GM18502 (cell line): ENCODE results near the gene SLCO4A1.
"Not testable (repeated sequence)": the region's sequence is repeated elsewhere in the genome, so short reads cannot be mapped to it uniquely, and the experiment has no call there.

ENCODE experiments used
- ATAC-seq: cut with Tn5 transposase; IDR thresholded peaks from one replicate; pipeline ENCODE4 v1.9.1; 2021; ENCODE audit warnings: mild to moderate bottlenecking; ENCODE audit not compliant: unreplicated experiment, poor library complexity

SLCO4A1 gene

DNA sequence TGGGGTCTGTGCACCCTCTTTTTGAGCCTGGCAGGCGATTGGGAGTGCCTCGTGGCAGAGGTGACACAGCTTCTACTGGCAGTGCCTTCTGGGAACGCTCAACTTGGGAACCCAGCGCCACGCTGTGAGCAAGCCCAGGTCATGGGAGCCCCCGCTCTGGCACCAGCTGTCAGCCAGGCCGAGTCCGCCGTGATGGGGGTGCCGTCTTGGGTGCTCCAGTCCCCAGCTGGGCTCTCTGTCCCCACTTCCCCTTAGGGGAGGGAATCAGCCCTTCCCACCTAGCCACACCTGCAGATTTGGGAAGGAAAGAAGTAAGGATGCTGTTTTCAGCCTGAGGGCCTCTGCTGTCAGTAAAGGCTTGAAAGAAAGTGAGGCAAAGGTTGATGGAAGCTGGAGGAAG, 35.4 kb downstream of the SLCO4A1 start:
- ATAC-seq = no peak

DNA sequence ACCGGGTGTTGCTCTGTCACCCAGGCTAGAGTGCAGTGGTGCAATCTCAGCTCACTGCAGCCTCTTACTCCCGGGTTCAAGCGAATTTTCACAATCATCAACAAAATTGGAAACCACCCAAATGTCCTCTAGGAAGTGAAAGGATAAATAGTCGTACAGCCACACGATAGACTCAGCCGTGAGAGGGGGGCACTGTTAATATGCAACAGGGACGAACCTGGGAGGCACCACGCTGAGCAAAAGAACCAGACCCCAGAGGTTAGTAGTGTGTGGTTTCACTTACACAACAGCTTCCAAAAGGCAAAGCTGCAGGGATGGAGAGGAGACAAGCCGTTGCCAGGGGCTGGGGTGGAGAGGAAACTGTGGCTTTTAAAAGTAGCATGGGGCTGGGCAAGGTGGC, 36.2 kb downstream of the SLCO4A1 start:
- no peak for ATAC-seq

DNA sequence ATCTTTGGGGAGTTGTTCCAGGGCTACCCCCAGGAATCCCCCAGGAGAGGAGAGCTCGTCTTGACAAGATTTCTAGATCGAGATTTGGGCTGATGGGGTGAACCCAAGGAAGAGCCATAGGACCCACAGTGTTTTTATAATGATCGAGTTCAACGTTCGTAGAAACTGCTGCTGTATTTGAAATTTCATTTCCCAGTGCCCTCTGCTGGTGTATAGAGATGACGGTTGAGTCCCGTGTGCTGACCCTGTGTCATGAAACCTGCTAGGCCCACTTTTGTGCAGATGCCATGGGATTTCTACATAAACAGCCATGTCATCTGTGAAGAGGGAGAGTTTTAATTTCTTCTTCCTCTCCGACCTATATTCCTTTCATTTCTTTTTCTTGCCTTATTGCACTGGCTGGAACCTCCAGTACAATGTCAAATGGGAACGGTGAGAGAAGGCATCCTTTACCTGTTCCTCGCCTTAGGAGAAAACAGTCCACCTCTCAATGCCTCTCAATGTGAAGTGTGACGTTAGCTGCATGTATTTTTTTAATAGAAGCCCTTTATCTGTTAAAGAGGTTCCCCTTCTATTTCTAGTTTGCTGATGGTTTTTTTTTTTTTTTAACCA, 37.8 kb downstream of the SLCO4A1 start:
- no peak for ATAC-seq

DNA sequence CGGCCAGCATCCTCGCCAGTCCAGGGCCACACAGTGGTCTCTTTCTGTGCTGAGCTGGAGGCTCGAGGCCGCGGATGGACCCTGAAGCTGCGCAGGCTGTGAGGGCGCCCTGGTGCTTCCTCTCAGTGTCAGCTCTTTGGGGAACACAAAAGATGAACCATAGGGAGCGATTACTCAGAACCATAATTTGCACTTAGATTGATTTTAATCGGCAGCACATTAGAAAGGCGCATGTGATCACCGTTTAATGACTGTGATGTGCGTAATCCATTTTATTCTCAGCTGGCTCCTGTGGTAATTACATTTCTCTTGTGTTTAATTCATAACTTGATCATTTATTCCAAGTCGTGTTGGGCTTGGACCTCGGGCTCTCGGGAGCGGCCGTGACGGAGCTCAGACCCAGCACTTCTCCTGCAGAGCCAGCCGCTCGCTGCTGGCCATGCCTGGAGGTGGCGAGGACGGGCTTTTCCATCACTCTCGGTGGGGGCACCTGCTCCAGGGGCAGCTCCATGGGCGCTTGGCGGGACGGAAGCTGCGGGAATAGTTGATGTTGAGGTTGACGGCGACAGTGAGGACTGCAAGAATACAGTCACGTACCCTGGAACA, 40.7 kb downstream of the SLCO4A1 start:
- no peak for ATAC-seq

DNA sequence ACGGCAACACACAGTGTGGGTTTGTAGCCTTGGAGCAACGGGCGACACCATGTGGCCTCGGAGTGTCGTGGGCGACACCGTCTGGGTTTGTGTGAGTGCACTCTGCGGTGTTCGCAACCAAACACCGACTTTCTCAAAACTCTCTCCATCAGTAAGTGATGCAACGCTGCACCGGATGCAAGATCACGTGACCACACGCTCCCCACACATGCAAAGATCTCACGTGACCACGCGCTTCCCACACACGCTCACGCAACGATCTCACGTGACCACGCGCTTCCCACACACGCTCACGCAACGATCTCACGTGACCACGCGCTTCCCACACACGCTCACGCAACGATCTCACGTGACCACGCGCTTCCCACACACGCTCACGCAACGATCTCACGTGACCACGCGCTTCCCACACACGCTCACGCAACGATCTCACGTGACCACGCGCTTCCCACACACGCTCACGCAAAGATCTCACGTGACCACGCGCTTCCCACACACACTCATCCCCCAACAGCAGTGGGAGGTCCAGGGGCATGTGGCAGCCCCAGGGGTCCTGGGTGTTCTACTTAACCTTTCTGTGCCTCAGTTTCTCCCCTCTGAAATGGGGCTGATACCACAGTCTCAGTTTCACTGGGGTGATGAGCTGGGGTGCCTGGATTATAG, 41.5 kb downstream of the SLCO4A1 start:
- not testable (repeated sequence) for ATAC-seq

DNA sequence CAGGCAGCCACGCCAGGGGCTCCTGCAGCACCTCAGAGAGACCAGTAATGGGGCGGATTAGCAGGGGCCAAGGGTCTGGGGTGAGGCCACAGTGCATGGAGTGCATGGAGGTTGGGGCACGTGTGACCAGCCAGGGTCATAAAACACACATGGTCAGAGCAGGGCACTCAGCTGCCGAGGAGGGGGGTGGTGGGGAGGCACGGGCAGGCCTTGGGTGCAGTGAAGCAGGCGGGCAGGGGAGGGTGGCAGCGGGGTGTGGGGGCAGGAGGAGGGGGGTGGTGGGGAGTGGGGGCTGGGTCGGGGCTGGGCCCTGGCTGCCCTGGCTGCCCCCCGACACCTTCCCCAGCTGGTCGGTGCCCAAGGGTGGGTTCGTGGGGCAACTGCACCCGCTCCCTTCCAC, 42.7 kb downstream of the SLCO4A1 start:
- no peak for ATAC-seq

DNA sequence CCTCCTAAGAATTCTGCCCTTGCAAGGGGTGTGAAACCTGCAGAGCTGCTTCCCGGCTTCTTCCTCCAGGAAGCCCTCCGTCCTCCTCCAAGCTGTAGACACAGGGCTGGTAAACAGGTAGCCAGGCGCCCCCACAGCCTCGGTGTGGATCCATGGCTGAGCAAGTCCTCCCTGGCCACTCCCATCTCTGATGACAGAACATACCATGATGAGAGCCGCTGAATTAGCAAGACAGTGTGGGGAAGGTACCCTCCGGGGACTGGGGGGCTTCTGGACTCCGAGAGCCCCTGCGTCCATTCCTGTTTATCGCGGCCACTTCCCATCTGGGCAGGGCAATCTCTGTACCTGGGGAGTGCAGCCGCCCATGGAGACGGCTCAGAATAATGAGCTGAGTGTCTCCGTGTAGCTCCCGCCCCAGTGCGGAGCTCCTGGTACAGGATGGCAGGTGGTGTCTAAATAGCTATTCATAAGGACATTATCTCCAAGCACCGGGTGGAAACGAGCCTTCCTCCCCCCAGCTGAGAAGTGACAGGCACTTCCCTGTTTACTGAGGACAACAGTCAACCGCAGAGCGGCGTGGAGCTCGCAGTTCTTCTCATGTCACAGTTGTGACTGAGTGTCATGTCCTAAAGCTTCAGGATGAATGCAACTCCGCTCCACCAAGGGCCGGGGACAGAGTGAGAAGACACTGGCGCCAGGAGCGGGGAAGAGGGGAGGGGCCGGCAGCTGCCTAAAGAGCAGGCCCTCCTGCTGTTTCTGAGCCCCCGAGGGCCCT, 43.7 kb downstream of the SLCO4A1 start:
- no peak for ATAC-seq

DNA sequence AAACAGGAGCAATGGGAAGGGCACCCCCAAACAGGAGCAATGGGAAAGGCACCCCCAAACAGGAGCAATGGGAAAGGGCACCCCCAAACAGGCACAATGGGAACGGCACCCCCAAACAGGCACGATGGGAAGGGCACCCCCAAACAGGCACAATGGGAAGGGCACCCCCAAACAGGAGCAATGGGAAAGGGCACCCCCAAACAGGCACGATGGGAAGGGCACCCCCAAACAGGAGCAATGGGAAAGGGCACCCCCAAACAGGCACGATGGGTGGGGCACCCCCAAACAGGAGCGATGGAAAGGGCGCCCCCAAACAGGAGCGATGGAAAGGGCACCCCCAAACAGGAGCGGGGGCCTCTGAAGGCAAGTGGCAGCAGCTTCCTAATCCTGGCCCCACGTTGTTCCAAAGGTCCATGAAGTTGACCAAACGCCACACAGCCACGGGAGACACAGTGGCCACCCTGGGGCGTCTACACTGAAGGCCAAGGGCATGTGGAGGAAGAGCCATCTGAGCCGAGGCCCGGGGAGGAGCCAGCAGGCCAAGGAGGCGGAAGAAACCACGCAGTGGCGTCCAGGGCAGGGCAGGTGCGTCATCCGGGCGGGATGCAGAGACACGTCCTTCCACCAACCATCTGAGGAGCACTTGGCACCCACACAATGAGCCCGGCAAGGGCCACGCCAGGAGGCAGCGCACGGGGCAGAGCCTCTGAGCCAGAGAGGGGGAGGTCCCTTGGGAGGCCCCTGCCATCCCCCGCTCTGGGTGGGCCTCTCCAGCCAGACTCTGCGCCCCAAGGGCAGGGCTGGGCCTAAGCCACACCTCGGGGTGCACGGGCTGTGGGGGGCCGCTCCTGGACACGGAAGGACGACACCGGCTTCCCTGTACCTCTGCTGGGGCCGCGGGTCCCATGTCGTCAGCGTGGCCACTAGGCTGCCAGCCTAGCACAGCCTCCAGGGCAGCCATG, 44.8 kb downstream of the SLCO4A1 start:
- ATAC-seq = no peak

DNA sequence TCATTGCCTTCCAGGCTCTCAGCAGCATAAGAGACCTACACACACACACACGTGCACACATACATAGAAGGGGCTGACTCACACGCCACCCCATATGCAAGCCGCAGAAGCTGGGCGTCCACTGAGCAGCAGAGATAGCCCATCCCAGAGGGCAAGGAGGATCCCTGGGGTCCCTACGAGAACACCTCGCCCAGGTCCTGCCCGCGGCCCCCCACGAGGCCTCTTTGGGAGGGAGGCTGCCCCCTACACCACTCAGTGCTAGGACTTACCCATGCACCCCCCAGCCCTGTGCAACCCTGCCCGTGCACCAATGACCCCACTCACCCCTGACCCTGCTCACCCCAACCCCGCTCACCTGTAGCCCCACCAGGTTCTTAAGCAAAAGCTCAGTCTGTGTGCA, 45.8 kb downstream of the SLCO4A1 start:
- no peak for ATAC-seq

DNA sequence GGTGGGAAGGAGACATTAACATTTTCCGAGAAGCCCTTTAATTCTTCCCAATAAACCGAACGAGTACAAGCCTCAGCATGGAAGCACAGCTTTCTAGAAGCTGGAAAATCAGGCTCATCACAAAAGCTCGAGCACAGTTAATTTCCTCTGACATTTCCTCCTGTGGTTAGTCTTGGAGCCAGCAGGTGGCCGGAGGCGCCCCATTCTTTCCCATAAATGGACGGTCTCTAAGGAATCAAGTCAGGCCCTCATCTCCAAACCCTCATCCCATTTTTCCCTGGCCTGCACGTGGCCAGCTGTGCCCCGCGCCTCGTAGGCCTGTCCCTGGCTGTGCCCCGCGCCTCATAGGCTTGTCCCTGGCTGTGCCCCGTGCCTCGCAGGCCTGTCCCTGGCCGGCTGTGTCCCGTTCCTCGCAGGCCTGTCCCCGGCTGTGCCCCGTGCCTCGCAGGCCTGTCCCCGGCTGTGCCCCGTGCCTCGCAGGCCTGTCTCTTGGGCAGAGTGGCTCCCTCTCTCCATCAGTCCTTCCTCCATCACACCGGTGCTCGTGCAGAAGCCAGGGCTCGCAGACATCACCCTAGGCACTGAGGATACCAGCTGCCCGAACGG, 46.7 kb downstream of the SLCO4A1 start:
- ATAC-seq = no peak

DNA sequence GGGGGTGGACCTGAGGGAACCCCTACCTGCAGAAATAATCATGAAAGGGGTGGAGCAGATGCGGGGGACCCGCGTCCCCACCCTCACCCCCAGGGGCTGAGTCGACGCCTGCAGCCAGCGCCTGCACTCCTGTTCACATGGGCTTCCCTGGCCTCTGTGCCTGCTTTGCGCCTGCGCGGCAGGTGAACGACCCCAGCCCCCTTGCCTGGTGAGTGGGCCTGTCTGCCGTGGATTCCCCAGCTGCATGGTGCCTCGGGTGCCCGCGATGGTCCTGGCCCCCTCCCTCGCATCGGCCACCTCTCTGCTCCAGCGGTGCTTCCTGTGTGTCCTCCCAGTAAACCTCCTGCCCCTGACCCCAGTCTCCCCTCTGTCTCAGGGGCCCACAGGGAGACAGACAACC, 47.6 kb downstream of the SLCO4A1 start:
- no peak for ATAC-seq

DNA sequence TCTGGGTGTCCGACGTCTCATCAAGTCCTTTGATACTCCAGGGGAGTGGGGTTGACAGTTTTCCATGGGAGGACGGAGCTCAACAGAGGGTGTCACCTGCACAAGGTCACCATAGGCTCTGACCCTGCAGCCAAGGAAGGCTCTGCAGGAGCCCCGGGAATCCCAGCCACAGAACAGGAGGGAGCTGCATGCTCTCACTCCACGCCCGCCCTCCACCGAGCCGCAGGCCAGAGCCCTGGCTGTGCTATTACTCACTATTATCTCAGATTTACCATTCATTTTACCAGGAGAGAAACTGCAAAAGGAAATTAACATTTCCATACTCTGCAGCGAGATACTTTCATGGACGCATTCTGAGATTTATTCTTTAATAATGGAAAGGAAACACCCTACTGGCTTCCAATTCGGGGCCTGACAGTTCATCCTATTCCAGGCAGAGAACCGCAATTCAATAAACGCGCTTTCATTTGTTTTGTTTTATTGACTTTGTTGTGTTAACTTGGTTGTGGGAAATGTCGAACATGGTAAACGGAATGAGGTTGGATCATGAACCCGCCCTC, 48.0 kb downstream of the SLCO4A1 start:
- no peak for ATAC-seq

DNA sequence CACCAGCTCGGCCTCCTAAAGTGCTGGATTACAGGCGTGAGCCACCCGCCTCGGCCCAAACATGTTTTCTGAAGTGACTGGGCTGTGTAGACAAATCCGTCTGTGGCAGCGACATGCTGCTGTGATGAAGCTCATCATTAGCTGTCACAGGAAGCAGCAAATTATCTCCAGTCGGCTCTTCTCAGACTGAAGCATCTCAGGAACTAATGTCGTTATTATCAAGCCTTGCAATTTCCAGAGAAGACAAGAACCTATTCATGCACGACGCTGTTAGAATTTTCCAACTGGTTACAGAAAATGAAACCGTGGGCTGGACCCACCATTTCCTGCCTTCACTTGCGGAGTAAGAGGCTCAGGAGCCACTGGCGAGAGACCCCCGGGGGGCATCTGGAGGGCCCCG, 49.2 kb downstream of the SLCO4A1 start:
- no peak for ATAC-seq

DNA sequence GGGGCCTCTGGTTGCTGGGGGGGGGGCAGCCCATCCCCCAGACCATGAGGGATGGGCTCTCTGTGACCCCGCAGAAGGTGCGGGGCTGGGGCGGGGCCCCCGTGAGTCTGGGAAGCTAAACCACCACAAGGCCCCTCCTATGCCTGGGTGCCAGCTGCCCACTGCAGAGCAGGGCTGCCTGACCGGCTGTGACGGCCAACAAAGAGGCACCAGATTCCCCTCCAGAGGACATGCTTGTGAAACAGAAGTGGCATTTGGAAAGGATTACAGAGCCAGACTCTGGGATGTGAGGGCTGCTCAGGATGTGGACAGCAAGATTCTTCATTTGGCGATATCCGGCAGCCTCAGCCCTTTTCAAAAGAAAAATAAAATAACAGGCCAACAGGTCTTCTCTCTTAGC, 49.9 kb downstream of the SLCO4A1 start:
- no peak for ATAC-seq

DNA sequence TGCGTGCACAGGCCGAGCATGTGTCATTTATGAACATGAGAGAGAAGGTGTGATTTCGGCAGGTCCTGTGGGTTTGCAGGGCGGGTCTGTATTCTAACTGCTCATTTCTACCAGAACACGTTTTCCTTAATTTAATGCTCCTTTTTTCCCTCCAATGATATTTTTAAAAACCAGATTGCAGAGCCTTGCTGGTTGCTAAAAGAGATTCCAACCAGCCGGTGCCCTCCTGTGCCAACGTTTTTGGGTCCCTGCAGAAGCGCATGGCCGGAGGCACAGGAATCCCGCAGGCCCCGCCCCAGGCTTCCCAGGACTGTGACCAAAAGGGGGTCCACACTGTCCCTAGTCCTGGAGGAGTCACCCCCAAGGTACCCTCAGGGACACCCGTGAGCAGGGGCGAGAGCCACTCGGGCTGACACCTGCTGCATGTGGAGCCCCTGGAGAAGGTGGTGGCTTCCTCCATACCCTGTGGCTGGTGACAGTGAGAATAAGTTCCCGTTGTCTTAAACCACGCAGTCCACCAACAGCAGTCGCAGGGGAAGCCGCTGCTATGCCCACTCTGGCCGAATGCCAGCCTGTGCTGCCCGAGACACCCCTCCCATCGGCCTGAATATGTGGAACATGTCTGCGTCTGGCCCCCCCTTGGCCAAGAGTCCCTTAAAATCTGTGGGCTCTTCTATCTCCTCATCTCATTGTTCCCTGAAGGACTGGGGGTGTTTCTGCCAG, 50.7 kb downstream of the SLCO4A1 start:
- ATAC-seq = no peak

DNA sequence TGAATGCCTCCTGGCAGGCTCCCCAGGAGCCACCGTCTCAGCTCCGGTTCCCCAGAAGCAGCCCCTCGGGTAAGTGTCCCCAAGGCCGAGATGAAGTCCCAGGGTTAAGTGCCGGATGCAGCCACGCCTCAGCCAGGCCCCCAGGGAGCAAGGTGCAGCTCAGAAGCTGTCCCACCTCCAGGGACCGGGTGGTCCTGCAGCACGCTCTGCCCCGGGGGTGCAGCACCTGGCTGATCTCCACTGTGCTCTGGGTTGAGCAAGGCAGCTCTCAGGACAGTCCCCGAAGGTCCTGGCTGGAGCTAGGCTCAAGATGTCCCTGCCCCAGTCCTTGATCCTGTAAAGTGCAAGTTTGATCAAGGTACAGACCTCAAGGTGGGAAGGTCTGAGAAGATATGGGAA, 51.2 kb downstream of the SLCO4A1 start:
- no peak for ATAC-seq

DNA sequence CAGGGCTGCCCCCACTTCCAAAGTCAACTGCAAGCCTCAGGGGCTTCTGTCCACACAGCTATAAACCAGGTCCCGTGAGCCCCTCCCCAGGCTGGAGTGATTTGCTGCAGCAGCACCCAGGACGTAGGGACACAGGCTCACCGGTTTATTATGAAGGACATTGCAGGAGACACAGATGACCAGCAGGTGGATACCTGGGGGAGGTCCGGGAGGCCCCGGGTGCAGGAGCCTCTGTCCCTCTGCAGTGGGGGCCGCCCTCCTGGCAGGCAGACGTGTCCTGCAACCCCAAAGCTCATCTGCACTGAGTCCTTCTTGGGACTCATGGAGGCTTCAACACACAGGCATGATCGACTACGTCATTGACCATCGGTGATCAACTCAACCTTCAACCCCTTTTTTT, 51.8 kb downstream of the SLCO4A1 start:
- no peak for ATAC-seq

DNA sequence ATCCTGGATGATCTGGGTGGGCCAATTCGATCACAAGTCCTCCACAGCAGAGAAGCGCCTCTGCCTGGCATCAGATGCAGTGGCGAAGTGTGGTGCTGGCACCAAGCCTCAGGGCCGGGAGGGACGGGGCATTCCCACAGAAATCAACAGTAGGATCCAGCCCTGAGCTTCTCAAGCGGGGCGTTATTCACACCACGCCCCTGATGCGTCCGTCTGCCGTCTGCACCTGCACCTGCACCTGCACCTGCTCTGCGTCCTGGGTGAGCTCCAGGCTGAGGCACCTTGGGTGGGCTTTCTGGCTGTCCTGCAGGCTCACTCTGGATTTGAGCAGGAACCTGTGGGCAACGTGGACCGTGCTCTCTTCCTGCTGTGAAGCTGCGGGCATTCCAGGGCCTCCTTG, 52.6 kb downstream of the SLCO4A1 start:
- no peak for ATAC-seq
